Neural progenitor cell (in vitro differentiated cells): ENCODE data around the gene VSTM5. TPM values are rescaled to one million over a fixed set of nuclear protein-coding genes. Genes with fewer than 3 reads are reported as not detected.

Experiments
- DNase-seq: peaks from one replicate; pipeline ENCODE4 v3.0.0-alpha.2; 2016; ENCODE audit warnings: low spot score
- H2AFZ ChIP-seq: fragments of 200-600 bp; sonication (generic); replicated peaks from 2 replicates; pipeline ENCODE4 v1.6.1; 2016; ENCODE audit warnings: antibody characterized with exemption
- H3F3A ChIP-seq: fragments of 200-600 bp; sonication (generic); 2 replicates; pipeline ENCODE4 v1.6.1; 2016; ENCODE audit warnings: antibody characterized with exemption, low read depth
- H3K27ac ChIP-seq: fragments of 200-600 bp; sonication (generic); 2 replicates; pipeline ENCODE4 v1.5.1; 2016; ENCODE audit warnings: mild to moderate bottlenecking
- H3K27me3 ChIP-seq: fragments of 200-600 bp; sonication (generic); 2 replicates; pipeline ENCODE4 v1.6.1; 2016; ENCODE audit warnings: mild to moderate bottlenecking, moderate library complexity
- H3K36me3 ChIP-seq: fragments of 200-600 bp; sonication (generic); 2 replicates; pipeline ENCODE4 v1.5.1; 2016
- H3K4me1 ChIP-seq: fragments of 200-600 bp; sonication (generic); 2 replicates; pipeline ENCODE4 v1.6.1; 2016; ENCODE audit warnings: mixed run types
- H3K4me2 ChIP-seq: fragments of 200-600 bp; sonication (generic); 2 replicates; pipeline ENCODE4 v1.6.1; 2016
- H3K4me3 ChIP-seq: fragments of 200-600 bp; sonication (generic); 2 replicates; pipeline ENCODE4 v1.5.1; 2016
- H3K79me2 ChIP-seq: fragments of 200-600 bp; sonication (generic); 2 replicates; pipeline ENCODE4 v1.6.1; 2016; ENCODE audit warnings: low read depth
- H3K9ac ChIP-seq: fragments of 200-600 bp; sonication (generic); 2 replicates; pipeline ENCODE4 v1.6.1; 2016
- H3K9me3 ChIP-seq: fragments of 200-600 bp; sonication (generic); 2 replicates; pipeline ENCODE4 v1.5.1; 2016; ENCODE audit warnings: low read depth
- H4K20me1 ChIP-seq: fragments of 200-600 bp; sonication (generic); 2 replicates; pipeline ENCODE4 v1.6.1; 2016; ENCODE audit warnings: low read depth
- H3K27ac Mint-ChIP-seq: 3 replicates; pipeline ENCODE4 v1.8.0; 2021; ENCODE audit warnings: mixed read lengths
- H3K27me3 Mint-ChIP-seq: 2 replicates; pipeline ENCODE4 v1.8.0; 2022; ENCODE audit warnings: low read depth, mild to moderate bottlenecking, inconsistent platforms, moderate library complexity, mixed read lengths; ENCODE audit not compliant: insufficient read depth
- H3K36me3 Mint-ChIP-seq: 3 replicates; pipeline ENCODE4 v1.8.0; 2021; ENCODE audit warnings: mixed read lengths
- H3K4me1 Mint-ChIP-seq: 3 replicates; pipeline ENCODE4 v1.8.0; 2021; ENCODE audit warnings: mixed read lengths
- H3K4me3 Mint-ChIP-seq: 3 replicates; pipeline ENCODE4 v1.8.0; 2021; ENCODE audit warnings: mild to moderate bottlenecking, moderate library complexity, mixed read lengths
- H3K9me3 Mint-ChIP-seq: 3 replicates; pipeline ENCODE4 v1.8.0; 2020; ENCODE audit warnings: mixed read lengths
- CTCF ChIP-seq: fragments of 200-600 bp; sonication (generic); IDR thresholded peaks from 2 replicates; pipeline ENCODE4 v1.5.1; 2017; ENCODE audit warnings: antibody characterized with exemption, mild to moderate bottlenecking
- EZH2 ChIP-seq: fragments of 200-600 bp; sonication (generic); IDR thresholded peaks from 2 replicates; pipeline ENCODE4 v1.6.1; 2017; ENCODE audit warnings: antibody characterized with exemption, mild to moderate bottlenecking, moderate library complexity
- EZH2phosphoT487 ChIP-seq: fragments of 200-600 bp; sonication (generic); IDR thresholded peaks from 2 replicates; pipeline ENCODE4 v1.6.1; 2017; ENCODE audit warnings: antibody characterized with exemption
- total RNA-seq: library from RNA; depleted of rRNA; stranded (reverse); fragments of >200 nt; gene quantifications from 2 replicates; pipeline ENCODE4 v1.2.3, GENCODE V29; 2015; ENCODE audit warnings: low replicate concordance

VSTM5 gene
- total RNA-seq, 1 donor from 2014 or later = 0.37 TPM

GRCh38 chr11:93840180-93840579, 10.2 kb downstream of the VSTM5 start:
- Histone ChIP-seq H3K27me3 (no peaks in the 10 kb centered on the region), H3F3A (no peaks in the 10 kb centered on the region), H3K9ac (no peak overlapping the region), H3K36me3 (no peaks in the 10 kb centered on the region), H3K4me1 (peaks cover 5% of the 10 kb centered on the region), H3K4me3 (no peak overlapping the region), H3K27ac (no peak overlapping the region), H3K79me2 (no peaks in the 10 kb centered on the region), H3K9me3 (no peaks in the 10 kb centered on the region), H3K4me2 (no peak overlapping the region), H2AFZ (no peak overlapping the region), H4K20me1 (no peaks in the 10 kb centered on the region)
- Mint-ChIP-seq H3K4me3 (no peak overlapping the region), H3K27me3 (peaks cover 8% of the 10 kb centered on the region), H3K4me1 (no peaks in the 10 kb centered on the region), H3K36me3 (no peaks in the 10 kb centered on the region), H3K9me3 (no peaks in the 10 kb centered on the region), H3K27ac (no peak overlapping the region)
- DNase-seq = no peak
- no peak for TF ChIP-seq CTCF
- TF ChIP-seq EZH2 = no peak
- no peak for TF ChIP-seq EZH2phosphoT487

- no peaks in the 10 kb centered on the region for H4K20me1 ChIP-seq
- H2AFZ ChIP-seq = no peak overlapping the region
- H3K27ac ChIP-seq = no peak overlapping the region
- H3K4me1 Mint-ChIP-seq = no peaks in the 10 kb centered on the region
- peaks cover 6% of the 10 kb centered on the region for H3K27me3 Mint-ChIP-seq
- H3K79me2 ChIP-seq = no peaks in the 10 kb centered on the region
- no peak overlapping the region for H3K4me3 ChIP-seq
- DNase-seq = no peak
- H3K4me1 ChIP-seq = peaks cover 5% of the 10 kb centered on the region
- no peak overlapping the region for H3K4me3 Mint-ChIP-seq
- H3K9ac ChIP-seq = no peak overlapping the region
- H3K36me3 Mint-ChIP-seq = no peaks in the 10 kb centered on the region
- TF ChIP-seq EZH2 (no peak), CTCF (no peak)
- no peaks in the 10 kb centered on the region for H3K9me3 Mint-ChIP-seq
- H3K27ac Mint-ChIP-seq = no peak overlapping the region
- no peaks in the 10 kb centered on the region for H3K36me3 ChIP-seq
- H3K4me2 ChIP-seq = no peak overlapping the region
- no peaks in the 10 kb centered on the region for H3F3A ChIP-seq
- no peaks in the 10 kb centered on the region for H3K9me3 ChIP-seq
- H3K27me3 ChIP-seq = no peaks in the 10 kb centered on the region
Observed at GRCh38 chr11:93838967-93839366, 11.5 kb downstream of the VSTM5 start.

- no peak for DNase-seq
- Mint-ChIP-seq H3K36me3 (no peaks in the 10 kb centered on the region), H3K9me3 (no peaks in the 10 kb centered on the region), H3K4me3 (no peak overlapping the region), H3K27ac (no peak overlapping the region), H3K4me1 (no peaks in the 10 kb centered on the region), H3K27me3 (peaks cover 2% of the 10 kb centered on the region)
- Histone ChIP-seq H3K27me3 (no peaks in the 10 kb centered on the region), H3K4me3 (no peak overlapping the region), H3K9me3 (no peaks in the 10 kb centered on the region), H2AFZ (no peak overlapping the region), H3F3A (no peaks in the 10 kb centered on the region), H3K4me1 (no peaks in the 10 kb centered on the region), H4K20me1 (no peaks in the 10 kb centered on the region), H3K9ac (no peak overlapping the region), H3K4me2 (no peak overlapping the region), H3K36me3 (no peaks in the 10 kb centered on the region), H3K27ac (no peak overlapping the region), H3K79me2 (no peaks in the 10 kb centered on the region)
- TF ChIP-seq EZH2 (no peak), EZH2phosphoT487 (no peak), CTCF (no peak)
Observed at GRCh38 chr11:93832780-93833179, 17.6 kb downstream of the VSTM5 start.
